22Rv1 (cell line): ENCODE results near the gene SIRT5.

Experiments
- ZFX ChIP-seq: fragments of 450-650 bp; IDR thresholded peaks from 2 replicates; pipeline ENCODE4 v1.6.1; 2017; ENCODE audit warnings: antibody characterized with exemption, borderline replicate concordance
- TF ChIP-seq, protein P1 (sequence below): fragments of 450-650 bp; IDR thresholded peaks from 2 replicates; pipeline ENCODE4 v1.5.1; 2017; ENCODE audit warnings: mild to moderate bottlenecking

- TF ChIP-seq, protein P1, sequence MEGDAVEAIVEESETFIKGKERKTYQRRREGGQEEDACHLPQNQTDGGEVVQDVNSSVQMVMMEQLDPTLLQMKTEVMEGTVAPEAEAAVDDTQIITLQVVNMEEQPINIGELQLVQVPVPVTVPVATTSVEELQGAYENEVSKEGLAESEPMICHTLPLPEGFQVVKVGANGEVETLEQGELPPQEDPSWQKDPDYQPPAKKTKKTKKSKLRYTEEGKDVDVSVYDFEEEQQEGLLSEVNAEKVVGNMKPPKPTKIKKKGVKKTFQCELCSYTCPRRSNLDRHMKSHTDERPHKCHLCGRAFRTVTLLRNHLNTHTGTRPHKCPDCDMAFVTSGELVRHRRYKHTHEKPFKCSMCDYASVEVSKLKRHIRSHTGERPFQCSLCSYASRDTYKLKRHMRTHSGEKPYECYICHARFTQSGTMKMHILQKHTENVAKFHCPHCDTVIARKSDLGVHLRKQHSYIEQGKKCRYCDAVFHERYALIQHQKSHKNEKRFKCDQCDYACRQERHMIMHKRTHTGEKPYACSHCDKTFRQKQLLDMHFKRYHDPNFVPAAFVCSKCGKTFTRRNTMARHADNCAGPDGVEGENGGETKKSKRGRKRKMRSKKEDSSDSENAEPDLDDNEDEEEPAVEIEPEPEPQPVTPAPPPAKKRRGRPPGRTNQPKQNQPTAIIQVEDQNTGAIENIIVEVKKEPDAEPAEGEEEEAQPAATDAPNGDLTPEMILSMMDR = no peak
- no peak for TF ChIP-seq ZFX
Observed at GRCh38 chr6:13565921-13566320, 8.5 kb upstream of the SIRT5 start.
